Activated CD8-positive, alpha-beta T cell treated with anti-CD3 and anti-CD28 coated beads for 36 hours (primary cell): ENCODE results near the gene OXT. TPM values are rescaled to one million over a fixed set of nuclear protein-coding genes. Genes with fewer than 3 reads are reported as not detected.
A peak's percentile ranks its signal among the peaks of the same experiment; 100 is the strongest.
"Not testable (repeated sequence)": the region's sequence is repeated elsewhere in the genome, so short reads cannot be mapped to it uniquely, and the experiment has no call there.

Source experiments
- ATAC-seq: fragments of 200-7000 bp; cut with Tn5 transposase; one replicate; pipeline ENCODE4 v1.10.0; 2021; ENCODE audit warnings: mild to moderate bottlenecking, moderate library complexity
- CTCF ChIA-PET: fragments of 350-600 bp; sonication (Branson Sonifier 250); formaldehyde crosslinking; loops from one replicate; lab custom pipeline; 2021; ENCODE audit warnings: antibody characterized with exemption; lab: Charles Lee
- POLR2A ChIA-PET: fragments of 350-600 bp; sonication (Branson Sonifier 250); formaldehyde crosslinking; loops from one replicate; lab custom pipeline; 2021; ENCODE audit warnings: antibody characterized with exemption; lab: Charles Lee
- DNase-seq: peaks from one replicate; pipeline ENCODE4 v3.0.0-alpha.2; 2020
- H3K27ac Mint-ChIP-seq: one replicate; pipeline ENCODE4 v1.8.0; 2021; ENCODE audit warnings: mild to moderate bottlenecking, mixed read lengths
- H3K27me3 Mint-ChIP-seq: one replicate; pipeline ENCODE4 v1.8.0; 2021; ENCODE audit warnings: mixed read lengths
- H3K36me3 Mint-ChIP-seq: one replicate; pipeline ENCODE4 v1.8.0; 2021; ENCODE audit warnings: low read depth, mixed read lengths
- H3K4me1 Mint-ChIP-seq: one replicate; pipeline ENCODE4 v1.8.0; 2021; ENCODE audit warnings: low read depth, mixed read lengths
- H3K4me3 Mint-ChIP-seq: one replicate; pipeline ENCODE4 v1.8.0; 2021; ENCODE audit warnings: mild to moderate bottlenecking, moderate library complexity, mixed read lengths
- H3K9me3 Mint-ChIP-seq: one replicate; pipeline ENCODE4 v1.8.0; 2021; ENCODE audit warnings: mixed read lengths
- intact Hi-C: fragments of 100-400 bp; cut with micrococcal nuclease; formaldehyde crosslinking; loops from one replicate; pipeline ENCODE4 v1.10.0; 2022
- total RNA-seq, 2 experiments: library from RNA; stranded (reverse); gene quantifications; one replicate each; pipeline ENCODE4 v1.2.3, GENCODE V29; 2021
- TF ChIP-seq, protein P1 (sequence below): fragments of 200-600 bp; IDR thresholded peaks from one replicate; pipeline ENCODE4 v1.8.0; 2022; ENCODE audit warnings: antibody characterized with exemption, mild to moderate bottlenecking

Gene OXT
- total RNA-seq, result not detected

DNA sequence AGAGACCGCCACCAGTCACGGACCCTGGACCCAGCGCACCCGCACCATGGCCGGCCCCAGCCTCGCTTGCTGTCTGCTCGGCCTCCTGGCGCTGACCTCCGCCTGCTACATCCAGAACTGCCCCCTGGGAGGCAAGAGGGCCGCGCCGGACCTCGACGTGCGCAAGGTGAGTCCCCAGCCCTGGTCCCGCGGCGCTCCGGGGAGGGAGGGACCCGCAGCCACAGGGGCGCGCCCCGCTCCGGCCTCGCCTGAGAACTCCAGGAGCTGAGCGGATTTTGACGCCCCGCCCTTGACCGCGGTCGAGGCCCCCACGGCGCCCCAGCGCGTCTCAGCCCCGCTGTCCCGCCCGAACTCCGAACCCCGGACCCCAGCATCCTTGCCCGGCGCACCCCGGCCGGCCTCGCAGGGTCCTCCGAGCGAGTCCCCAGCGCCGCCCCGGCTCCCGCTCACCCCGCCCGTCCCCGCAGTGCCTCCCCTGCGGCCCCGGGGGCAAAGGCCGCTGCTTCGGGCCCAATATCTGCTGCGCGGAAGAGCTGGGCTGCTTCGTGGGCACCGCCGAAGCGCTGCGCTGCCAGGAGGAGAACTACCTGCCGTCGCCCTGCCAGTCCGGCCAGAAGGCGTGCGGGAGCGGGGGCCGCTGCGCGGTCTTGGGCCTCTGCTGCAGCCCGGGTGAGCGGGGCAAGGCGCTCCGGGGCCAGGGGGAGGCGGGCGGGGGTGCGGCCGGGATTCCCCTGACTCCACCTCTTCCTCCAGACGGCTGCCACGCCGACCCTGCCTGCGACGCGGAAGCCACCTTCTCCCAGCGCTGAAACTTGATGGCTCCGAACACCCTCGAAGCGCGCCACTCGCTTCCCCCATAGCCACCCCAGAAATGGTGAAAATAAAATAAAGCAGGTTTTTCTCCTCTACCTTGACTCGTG lies at the start of gene OXT:
TSS of gene OXT (plus strand) at position 11 of the 920 bp plus-strand sequence. CDS start at position 47, 36 bp downstream.
- intact Hi-C loops, result no loop called here
- ATAC-seq, result peak; percentile 76
- no peaks in the 10 kb centered on the region for H3K36me3 Mint-ChIP-seq
- H3K4me3 Mint-ChIP-seq, result peak within 1 kb of the TSS; percentile 53
- POLR2A ChIA-PET, result interaction anchor here (0.5 to 1.5 kb wide), 3 partner anchors 24 to 86 kb away, joined by 3 read pairs; no protein-coding TSS in a partner anchor
- H3K27ac Mint-ChIP-seq, result peak within 1 kb of the TSS; percentile 69
- peak; percentile 75 for DNase-seq
- H3K4me1 Mint-ChIP-seq, result peaks cover 13% of the 10 kb centered on the region
- H3K27me3 Mint-ChIP-seq, result no peaks in the 10 kb centered on the region
- H3K9me3 Mint-ChIP-seq, result no peaks in the 10 kb centered on the region
- TF ChIP-seq, protein P1, sequence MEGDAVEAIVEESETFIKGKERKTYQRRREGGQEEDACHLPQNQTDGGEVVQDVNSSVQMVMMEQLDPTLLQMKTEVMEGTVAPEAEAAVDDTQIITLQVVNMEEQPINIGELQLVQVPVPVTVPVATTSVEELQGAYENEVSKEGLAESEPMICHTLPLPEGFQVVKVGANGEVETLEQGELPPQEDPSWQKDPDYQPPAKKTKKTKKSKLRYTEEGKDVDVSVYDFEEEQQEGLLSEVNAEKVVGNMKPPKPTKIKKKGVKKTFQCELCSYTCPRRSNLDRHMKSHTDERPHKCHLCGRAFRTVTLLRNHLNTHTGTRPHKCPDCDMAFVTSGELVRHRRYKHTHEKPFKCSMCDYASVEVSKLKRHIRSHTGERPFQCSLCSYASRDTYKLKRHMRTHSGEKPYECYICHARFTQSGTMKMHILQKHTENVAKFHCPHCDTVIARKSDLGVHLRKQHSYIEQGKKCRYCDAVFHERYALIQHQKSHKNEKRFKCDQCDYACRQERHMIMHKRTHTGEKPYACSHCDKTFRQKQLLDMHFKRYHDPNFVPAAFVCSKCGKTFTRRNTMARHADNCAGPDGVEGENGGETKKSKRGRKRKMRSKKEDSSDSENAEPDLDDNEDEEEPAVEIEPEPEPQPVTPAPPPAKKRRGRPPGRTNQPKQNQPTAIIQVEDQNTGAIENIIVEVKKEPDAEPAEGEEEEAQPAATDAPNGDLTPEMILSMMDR, result no peak
- CTCF ChIA-PET, result interaction anchor here (1.2 to 1.4 kb wide), 2 partner anchors 18 to 42 kb away, joined by 4 to 5 read pairs; no protein-coding TSS in a partner anchor

DNA sequence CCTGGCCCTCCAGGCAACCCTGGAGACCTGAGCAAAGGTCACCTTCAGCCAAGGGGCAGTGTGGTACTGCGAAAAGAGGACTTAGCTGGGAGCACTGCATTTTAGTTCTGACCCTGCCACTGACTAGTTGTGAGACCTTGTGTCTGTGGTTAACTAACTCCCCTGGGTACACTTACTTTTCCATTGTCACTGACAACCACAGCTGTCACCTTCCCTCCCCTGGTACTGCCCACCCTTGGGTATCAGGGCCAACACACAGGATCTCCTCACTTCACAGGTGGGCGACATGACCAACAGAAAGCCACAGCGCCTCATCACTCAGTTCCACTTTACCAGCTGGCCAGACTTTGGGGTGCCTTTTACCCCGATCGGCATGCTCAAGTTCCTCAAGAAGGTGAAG lies 49.6 kb upstream of the OXT start:
- TF ChIP-seq, protein P1, result no peak
- no peak overlapping the region for H3K4me3 Mint-ChIP-seq
- peaks cover 55% of the 10 kb centered on the region for H3K36me3 Mint-ChIP-seq
- ChIA-PET CTCF (no interaction called here), POLR2A (no interaction called here)
- no peak for ATAC-seq
- no peaks in the 10 kb centered on the region for H3K4me1 Mint-ChIP-seq
- no peak for DNase-seq
- intact Hi-C loops, result no loop called here
- H3K27me3 Mint-ChIP-seq, result no peaks in the 10 kb centered on the region
- H3K9me3 Mint-ChIP-seq, result no peaks in the 10 kb centered on the region
- H3K27ac Mint-ChIP-seq, result no peak overlapping the region

DNA sequence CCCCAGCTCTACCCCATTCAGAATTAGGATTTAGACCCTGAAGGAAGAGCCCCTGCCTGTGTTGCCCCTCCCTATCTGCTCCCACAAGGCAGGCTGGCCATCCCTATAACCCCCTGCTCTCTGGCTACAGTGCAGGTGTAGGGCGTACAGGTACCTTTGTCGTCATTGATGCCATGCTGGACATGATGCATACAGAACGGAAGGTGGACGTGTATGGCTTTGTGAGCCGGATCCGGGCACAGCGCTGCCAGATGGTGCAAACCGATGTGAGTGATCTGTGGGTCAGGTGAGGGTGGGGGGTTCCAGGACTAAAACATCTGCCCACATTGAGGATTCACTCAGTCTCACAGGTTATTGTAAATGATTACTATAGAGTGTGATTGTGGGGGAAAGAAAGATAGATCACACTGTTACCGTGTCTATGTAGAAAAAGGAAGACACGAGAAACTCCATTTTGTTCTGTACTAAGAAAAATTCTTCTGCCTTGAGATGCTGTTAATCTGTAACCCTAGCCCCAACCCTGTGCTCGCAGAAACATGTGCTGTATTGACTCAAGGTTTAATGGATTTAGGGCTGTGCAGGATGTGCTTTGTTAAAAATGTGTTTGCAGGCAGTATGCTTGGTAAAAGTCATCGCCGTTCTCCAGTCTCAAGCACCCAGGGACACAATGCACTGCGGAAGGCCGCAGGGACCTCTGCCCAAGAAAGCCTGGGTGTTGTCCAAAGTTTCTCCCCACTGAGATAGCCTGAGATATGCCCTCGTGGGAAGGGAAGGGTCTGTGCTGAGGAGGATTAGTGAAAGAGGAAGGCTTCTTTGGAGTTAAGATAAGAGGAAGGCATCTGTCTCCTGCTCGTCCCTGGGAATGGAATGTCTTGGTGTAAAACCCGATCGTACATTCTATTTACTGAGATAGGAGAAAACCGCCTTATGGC lies 48.6 kb upstream of the OXT start:
- not testable (repeated sequence) for H3K27me3 Mint-ChIP-seq, H3K27ac Mint-ChIP-seq
- H3K36me3 Mint-ChIP-seq, result peaks cover 51% of the 10 kb centered on the region

DNA sequence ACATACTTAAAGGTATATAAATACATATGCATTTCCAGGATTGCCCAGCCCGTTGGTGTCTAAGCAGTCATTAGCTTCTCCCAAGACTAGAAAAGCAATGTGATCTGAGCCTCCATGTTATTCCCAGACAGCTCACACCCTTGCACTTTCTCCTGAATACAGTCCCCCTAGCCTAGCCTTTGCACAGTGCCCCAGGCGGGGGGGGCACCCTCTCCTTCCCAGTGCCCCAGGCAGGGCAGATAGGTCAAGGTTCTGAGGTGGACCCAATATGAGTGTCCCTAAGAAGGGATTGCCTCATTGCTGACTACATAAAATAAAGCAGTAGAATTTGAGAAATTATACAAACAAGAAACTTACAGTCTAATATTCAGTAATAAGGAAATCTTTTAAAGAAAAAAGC lies 43.4 kb upstream of the OXT start:
- ATAC-seq (no peak), DNase-seq (no peak)
- intact Hi-C loops, result no loop called here
- Mint-ChIP-seq H3K27ac (no peak overlapping the region), H3K4me3 (no peak overlapping the region), H3K36me3 (peaks cover 30% of the 10 kb centered on the region), H3K27me3 (no peaks in the 10 kb centered on the region), H3K4me1 (no peaks in the 10 kb centered on the region), H3K9me3 (no peaks in the 10 kb centered on the region)
- ChIA-PET CTCF (no interaction called here), POLR2A (interaction anchor here (0.6 kb wide), 1 partner anchor 189 kb away, joined by 3 read pairs; no protein-coding TSS in a partner anchor)
- TF ChIP-seq, protein P1, result no peak

More for the DNA sequence above, 48.6 kb upstream of the OXT start:
- ATAC-seq, H3K9me3 Mint-ChIP-seq, H3K4me3 Mint-ChIP-seq, intact Hi-C loops, DNase-seq, CTCF ChIA-PET, POLR2A ChIA-PET, H3K4me1 Mint-ChIP-seq: not testable (repeated sequence)

DNA sequence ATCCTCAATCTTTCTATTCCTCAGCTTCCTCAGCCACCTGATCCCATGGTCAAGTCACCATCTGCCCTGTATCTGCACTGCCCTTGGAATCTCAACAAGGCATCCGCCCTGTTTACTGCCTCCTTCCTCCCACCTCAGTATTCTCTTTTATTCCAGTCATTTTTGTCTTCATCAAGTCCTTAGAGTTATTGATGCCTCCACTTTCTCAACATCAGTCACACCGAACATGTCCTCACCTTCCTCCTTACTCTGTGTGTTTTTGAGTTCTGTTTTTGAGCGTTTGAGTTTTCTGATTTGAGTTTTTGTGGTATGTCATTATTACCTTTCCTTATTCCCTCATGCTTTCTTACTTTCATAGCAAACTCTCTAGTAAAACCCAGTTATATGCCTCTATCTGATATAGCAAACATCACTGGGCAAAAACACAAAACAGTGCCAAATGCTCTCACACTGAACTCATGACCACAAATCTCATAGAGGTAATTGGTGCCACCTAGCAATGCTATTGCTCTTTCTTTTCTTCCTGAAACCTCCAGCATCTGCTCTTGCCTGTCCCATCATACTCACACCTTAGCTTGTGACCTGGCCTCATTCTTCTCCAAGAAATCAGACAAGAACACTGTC lies 39.8 kb upstream of the OXT start:
- Mint-ChIP-seq H3K27ac (no peak overlapping the region), H3K4me1 (no peaks in the 10 kb centered on the region), H3K4me3 (no peak overlapping the region), H3K27me3 (no peaks in the 10 kb centered on the region), H3K9me3 (no peaks in the 10 kb centered on the region), H3K36me3 (peaks cover 20% of the 10 kb centered on the region)
- ATAC-seq (no peak), DNase-seq (no peak)
- TF ChIP-seq, protein P1, result no peak
- ChIA-PET CTCF (interaction anchor here (0.6 to 1.4 kb wide), 2 partner anchors 22 to 279 kb away, joined by 3 to 5 read pairs; no protein-coding TSS in a partner anchor), POLR2A (no interaction called here)
- intact Hi-C loops, result no loop called here
